ENCODE measurements around the gene TTC9C.

DNA sequence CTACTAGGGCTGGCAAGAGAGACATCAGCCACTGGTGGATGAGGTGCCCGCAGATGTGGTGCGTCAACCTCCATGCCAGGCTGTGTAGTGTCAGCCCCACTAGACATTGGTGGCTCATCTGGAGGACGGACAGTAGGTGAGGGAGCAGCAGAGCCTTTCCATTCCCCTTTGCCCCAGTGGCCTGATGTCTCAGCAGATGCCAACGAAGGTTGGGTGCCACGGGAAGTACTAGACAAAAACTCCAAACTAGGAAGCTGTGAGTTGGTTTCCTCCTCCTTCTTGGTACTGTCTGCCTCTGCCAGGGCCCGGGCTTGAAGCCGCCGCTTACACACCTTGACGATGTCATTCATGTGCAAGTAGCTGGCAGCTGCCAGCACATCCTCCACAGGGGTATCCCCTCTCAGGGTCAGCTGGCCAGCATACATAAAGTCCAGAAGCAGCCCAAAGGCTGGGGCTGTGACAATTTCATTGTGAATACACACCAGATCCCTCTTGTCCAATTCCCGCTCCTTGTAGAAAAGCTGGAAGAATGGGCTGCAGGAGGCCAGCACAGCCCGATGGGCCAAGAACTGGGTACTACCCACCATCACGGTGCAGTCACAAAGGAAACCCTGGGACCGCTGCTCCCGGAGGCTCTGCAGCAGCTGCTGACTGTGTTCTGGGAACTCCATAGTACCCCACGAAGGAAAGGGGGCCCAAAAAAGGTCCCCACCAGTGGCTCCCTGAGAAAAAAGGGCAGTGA lies 24.9 kb downstream of the TTC9C start:
- TF ChIP-seq, protein P1, sequence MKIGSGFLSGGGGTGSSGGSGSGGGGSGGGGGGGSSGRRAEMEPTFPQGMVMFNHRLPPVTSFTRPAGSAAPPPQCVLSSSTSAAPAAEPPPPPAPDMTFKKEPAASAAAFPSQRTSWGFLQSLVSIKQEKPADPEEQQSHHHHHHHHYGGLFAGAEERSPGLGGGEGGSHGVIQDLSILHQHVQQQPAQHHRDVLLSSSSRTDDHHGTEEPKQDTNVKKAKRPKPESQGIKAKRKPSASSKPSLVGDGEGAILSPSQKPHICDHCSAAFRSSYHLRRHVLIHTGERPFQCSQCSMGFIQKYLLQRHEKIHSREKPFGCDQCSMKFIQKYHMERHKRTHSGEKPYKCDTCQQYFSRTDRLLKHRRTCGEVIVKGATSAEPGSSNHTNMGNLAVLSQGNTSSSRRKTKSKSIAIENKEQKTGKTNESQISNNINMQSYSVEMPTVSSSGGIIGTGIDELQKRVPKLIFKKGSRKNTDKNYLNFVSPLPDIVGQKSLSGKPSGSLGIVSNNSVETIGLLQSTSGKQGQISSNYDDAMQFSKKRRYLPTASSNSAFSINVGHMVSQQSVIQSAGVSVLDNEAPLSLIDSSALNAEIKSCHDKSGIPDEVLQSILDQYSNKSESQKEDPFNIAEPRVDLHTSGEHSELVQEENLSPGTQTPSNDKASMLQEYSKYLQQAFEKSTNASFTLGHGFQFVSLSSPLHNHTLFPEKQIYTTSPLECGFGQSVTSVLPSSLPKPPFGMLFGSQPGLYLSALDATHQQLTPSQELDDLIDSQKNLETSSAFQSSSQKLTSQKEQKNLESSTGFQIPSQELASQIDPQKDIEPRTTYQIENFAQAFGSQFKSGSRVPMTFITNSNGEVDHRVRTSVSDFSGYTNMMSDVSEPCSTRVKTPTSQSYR (CRISPR knock-in tag; IDR thresholded peaks at IDR 0.05): no peak
- no peak for TF ChIP-seq ETV6 (CRISPR knock-in tag; IDR thresholded peaks at IDR 0.05)
- TF ChIP-seq, protein P2, sequence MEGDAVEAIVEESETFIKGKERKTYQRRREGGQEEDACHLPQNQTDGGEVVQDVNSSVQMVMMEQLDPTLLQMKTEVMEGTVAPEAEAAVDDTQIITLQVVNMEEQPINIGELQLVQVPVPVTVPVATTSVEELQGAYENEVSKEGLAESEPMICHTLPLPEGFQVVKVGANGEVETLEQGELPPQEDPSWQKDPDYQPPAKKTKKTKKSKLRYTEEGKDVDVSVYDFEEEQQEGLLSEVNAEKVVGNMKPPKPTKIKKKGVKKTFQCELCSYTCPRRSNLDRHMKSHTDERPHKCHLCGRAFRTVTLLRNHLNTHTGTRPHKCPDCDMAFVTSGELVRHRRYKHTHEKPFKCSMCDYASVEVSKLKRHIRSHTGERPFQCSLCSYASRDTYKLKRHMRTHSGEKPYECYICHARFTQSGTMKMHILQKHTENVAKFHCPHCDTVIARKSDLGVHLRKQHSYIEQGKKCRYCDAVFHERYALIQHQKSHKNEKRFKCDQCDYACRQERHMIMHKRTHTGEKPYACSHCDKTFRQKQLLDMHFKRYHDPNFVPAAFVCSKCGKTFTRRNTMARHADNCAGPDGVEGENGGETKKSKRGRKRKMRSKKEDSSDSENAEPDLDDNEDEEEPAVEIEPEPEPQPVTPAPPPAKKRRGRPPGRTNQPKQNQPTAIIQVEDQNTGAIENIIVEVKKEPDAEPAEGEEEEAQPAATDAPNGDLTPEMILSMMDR (IDR thresholded peaks at IDR 0.05): no peak
- TF ChIP-seq ZNF263 (CRISPR knock-in tag; IDR thresholded peaks at IDR 0.05; ENCODE audit: low read depth): no peak
- TF ChIP-seq TEAD1 (CRISPR knock-in tag; IDR thresholded peaks at IDR 0.05): no peak
- TF ChIP-seq FOXP1 (CRISPR knock-in tag; IDR thresholded peaks at IDR 0.05; ENCODE audit: borderline replicate concordance): no peak
- no peak for TF ChIP-seq NFE2L1 (CRISPR knock-in tag; IDR thresholded peaks at IDR 0.05)
- TF ChIP-seq SP1 (CRISPR knock-in tag; conservative IDR thresholded peaks at IDR 0.05): no peak
- TF ChIP-seq AFF4 (CRISPR knock-in tag; IDR thresholded peaks at IDR 0.05; ENCODE audit: borderline replicate concordance): no peak
- no peak for TF ChIP-seq ATF3 (CRISPR knock-in tag; conservative IDR thresholded peaks at IDR 0.05)
- TF ChIP-seq ATF6 (CRISPR knock-in tag; IDR thresholded peaks at IDR 0.05): no peak
- no peak for TF ChIP-seq TEAD4 (CRISPR knock-in tag; IDR thresholded peaks at IDR 0.05)
